GM12892 (cell line): ENCODE data around the gene TMEM30A.

Experiments
- POLR2A ChIP-seq: IDR thresholded peaks from 2 replicates; pipeline ENCODE4 v1.6.1; 2011; ENCODE audit warnings: low read depth, low read length, control low read depth
- POLR2AphosphoS5 ChIP-seq: IDR thresholded peaks from 2 replicates; pipeline ENCODE4 v1.6.1; 2011; ENCODE audit warnings: low read depth, low read length, control low read depth
- TAF1 ChIP-seq: IDR thresholded peaks from 2 replicates; pipeline ENCODE4 v1.6.1; 2011; ENCODE audit warnings: low read depth, mild to moderate bottlenecking, control low read depth, low read length, borderline replicate concordance

DNA sequence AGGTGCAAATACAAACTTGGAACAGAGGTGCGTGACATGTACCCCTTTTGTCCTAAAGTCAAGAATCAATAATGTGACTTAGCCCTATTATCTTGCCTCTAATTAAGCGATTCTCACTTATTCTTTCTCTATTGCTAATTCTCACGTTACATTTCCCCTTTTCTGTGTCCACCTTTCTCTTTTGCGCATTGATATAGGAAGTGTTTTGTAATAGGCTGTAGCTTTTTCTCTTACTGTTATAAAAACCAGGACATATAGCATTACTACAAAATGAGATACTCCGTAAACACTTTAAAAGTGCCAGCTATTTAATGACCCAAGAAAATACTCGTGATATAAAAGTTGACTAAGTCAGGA lies 669 bp upstream of the TMEM30A start:
- no peak for TF ChIP-seq POLR2A
- no peak for TF ChIP-seq POLR2AphosphoS5
- no peak for TF ChIP-seq TAF1
